Esophagus muscularis mucosa (tissue), 3 donors: ENCODE data around the gene QRICH1.

Experiments used
- POLR2A ChIP-seq: fragments of 450-650 bp; IDR thresholded peaks from one replicate; pipeline ENCODE4 v1.6.1; 2017; ENCODE audit warnings: antibody characterized with exemption, moderate library complexity, mild to moderate bottlenecking, low read depth
- POLR2AphosphoS5 ChIP-seq, 2 donors: sonication (generic); formaldehyde crosslinking; IDR thresholded peaks; one replicate each; pipeline ENCODE4 v1.6.1; 2017; ENCODE audit warnings: antibody characterized with exemption in 2 of 2
- TF ChIP-seq, protein P1 (sequence below), 3 experiments: fragments of 200-600 bp in 2 of 3; fragments of 450-650 bp in 1 of 3; sonication (generic) in 2 of 3; IDR thresholded peaks; one replicate each; pipeline ENCODE4 v1.5.1; 2017 to 2019; ENCODE audit warnings: antibody characterized with exemption in 3 of 3, mild to moderate bottlenecking in 2 of 3, moderate library complexity in 1 of 3

DNA sequence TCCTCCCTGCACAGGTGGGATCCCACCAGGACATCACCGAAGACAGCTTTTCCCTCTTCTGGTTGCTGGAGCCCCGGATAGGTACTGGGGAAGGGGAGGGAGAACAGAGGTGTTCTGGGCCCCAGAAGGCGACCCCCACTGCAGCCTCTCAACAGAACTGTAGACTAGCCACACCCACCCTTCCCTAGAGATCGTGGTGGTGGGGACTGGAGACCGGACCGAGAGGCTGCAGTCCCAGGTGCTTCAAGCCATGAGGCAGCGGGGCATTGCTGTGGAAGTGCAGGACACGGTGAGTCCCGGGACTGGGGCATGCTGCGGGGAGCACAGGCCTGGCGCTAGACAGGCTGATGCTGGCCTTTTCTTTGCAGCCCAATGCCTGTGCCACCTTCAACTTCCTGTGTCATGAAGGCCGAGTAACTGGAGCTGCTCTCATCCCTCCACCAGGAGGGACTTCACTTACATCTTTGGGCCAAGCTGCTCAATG is 71.1 kb downstream of the QRICH1 start:
- TF ChIP-seq POLR2A: no peak
- no peak for TF ChIP-seq POLR2AphosphoS5 (IDR thresholded peaks at IDR 0.05)
- TF ChIP-seq, protein P1, sequence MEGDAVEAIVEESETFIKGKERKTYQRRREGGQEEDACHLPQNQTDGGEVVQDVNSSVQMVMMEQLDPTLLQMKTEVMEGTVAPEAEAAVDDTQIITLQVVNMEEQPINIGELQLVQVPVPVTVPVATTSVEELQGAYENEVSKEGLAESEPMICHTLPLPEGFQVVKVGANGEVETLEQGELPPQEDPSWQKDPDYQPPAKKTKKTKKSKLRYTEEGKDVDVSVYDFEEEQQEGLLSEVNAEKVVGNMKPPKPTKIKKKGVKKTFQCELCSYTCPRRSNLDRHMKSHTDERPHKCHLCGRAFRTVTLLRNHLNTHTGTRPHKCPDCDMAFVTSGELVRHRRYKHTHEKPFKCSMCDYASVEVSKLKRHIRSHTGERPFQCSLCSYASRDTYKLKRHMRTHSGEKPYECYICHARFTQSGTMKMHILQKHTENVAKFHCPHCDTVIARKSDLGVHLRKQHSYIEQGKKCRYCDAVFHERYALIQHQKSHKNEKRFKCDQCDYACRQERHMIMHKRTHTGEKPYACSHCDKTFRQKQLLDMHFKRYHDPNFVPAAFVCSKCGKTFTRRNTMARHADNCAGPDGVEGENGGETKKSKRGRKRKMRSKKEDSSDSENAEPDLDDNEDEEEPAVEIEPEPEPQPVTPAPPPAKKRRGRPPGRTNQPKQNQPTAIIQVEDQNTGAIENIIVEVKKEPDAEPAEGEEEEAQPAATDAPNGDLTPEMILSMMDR (IDR thresholded peaks at IDR 0.05): no peak
